H1 (cell line): ENCODE data around the gene ABI2. TPM values are rescaled to one million over a fixed set of nuclear protein-coding genes. Genes with fewer than 3 reads are reported as not detected.

Experiments used
- ATF2 ChIP-seq: IDR thresholded peaks from 2 replicates; pipeline ENCODE4 v1.6.1; 2012; ENCODE audit warnings: low read length, inconsistent platforms
- ATF3 ChIP-seq: IDR thresholded peaks from 2 replicates; pipeline ENCODE4 v1.6.1; 2011; ENCODE audit warnings: low read depth, mild to moderate bottlenecking, low read length; ENCODE audit not compliant: insufficient read depth
- CHD7 ChIP-seq: fragments of 300-600 bp; sonication (generic); IDR thresholded peaks from 2 replicates; pipeline ENCODE4 v1.7.1; 2012; ENCODE audit warnings: low read length, moderate library complexity, mild to moderate bottlenecking, inconsistent platforms; ENCODE audit not compliant: insufficient replicate concordance
- NRF1 ChIP-seq: IDR thresholded peaks from 2 replicates; pipeline ENCODE4 v1.6.1; 2011; ENCODE audit warnings: mild to moderate bottlenecking, low read depth, low read length, improper control_type of control experiment
- polyA plus RNA-seq, 7 experiments: library from polyadenylated mRNA; depleted of rRNA in 3 of 7; stranded (reverse) in 5 of 7; unstranded in 2 of 7; fragments of >200 nt in 5 of 7; fragments of 200-250 nt in 2 of 7; gene quantifications; 1 replicate in 5 of 7; 2 replicates in 1 of 7; 4 replicates in 1 of 7; pipeline versions ENCODE4 v1.2.1 to v1.2.3, GENCODE V29; 2011 to 2013; ENCODE audit warnings: missing spikeins in 2 of 7, mixed read lengths in 2 of 7
- total RNA-seq: library from RNA; stranded (reverse); fragmentation: NEBNext Ultra II Directional; extraction: Animal tissue kit (Norgen Biotek cat#: 25700); gene quantifications from 2 replicates; pipeline ENCODE4 v1.2.1, GENCODE V29; 2021

Gene ABI2
- total and polyA plus RNA-seq, 2 of the 8 experiments (the other 6 are each of a cell fraction or from before 2014, with no cell fraction given), result 62.3 to 118 TPM

- TF ChIP-seq CHD7 (no peak), ATF3 (no peak), NRF1 (no peak), ATF2 (no peak)
Observed at GRCh38 chr2:203341741-203342310, 13.6 kb downstream of the ABI2 start (continued).
